HAP-1 (cell line): ENCODE measurements around the gene FARS2.

Source experiments
- DNase-seq, 2 experiments: peaks; one replicate each; pipeline ENCODE4 v3.0.0-alpha.2; 2016 to 2020; ENCODE audit warnings: low spot score in 2 of 2
- H3K27me3 ChIP-seq: fragments of 250-450 bp; sonication (Bioruptor Pico); 2 replicates; pipeline ENCODE4 v1.5.1; 2020; ENCODE audit warnings: low read depth, mild to moderate bottlenecking, moderate library complexity
- H3K36me3 ChIP-seq: fragments of 250-450 bp; sonication (Bioruptor Pico); replicated peaks from 2 replicates; pipeline ENCODE4 v1.5.1; 2020; ENCODE audit warnings: mild to moderate bottlenecking
- H3K4me1 ChIP-seq: fragments of 250-450 bp; sonication (Bioruptor Pico); 2 replicates; pipeline ENCODE4 v1.5.1; 2020; ENCODE audit warnings: mild to moderate bottlenecking
- H3K4me3 ChIP-seq: fragments of 250-450 bp; sonication (Bioruptor Pico); 2 replicates; pipeline ENCODE4 v1.5.1; 2020; ENCODE audit warnings: mild to moderate bottlenecking, moderate library complexity
- H3K9me3 ChIP-seq: fragments of 250-450 bp; sonication (Bioruptor Pico); 2 replicates; pipeline ENCODE4 v1.5.1; 2020; ENCODE audit warnings: mild to moderate bottlenecking, moderate library complexity
- in situ Hi-C: fragments of 300-500 bp; cut with MboI; formaldehyde crosslinking; loops from 3 replicates; pipeline ENCODE4 v1.14.3; 2020; ENCODE audit warnings: low sequenced_read_pairs, inconsistent platforms, mixed read lengths

The FARS2 gene

GRCh38 chr6:5517796-5518195, 256.5 kb downstream of the FARS2 start:
- H3K4me1 ChIP-seq = no peaks in the 10 kb centered on the region
- no peak for DNase-seq
- in situ Hi-C loops = no loop called here

GRCh38 chr6:5518936-5519491, 257.7 kb downstream of the FARS2 start:
- DNase-seq = no peak
- Histone ChIP-seq H3K36me3 (no peaks in the 10 kb centered on the region), H3K27me3 (no peaks in the 10 kb centered on the region), H3K4me3 (no peak overlapping the region), H3K9me3 (no peaks in the 10 kb centered on the region), H3K4me1 (no peaks in the 10 kb centered on the region)
- in situ Hi-C loops = no loop called here

More at GRCh38 chr6:5517796-5518195, 256.5 kb downstream of the FARS2 start:
- Histone ChIP-seq H3K36me3 (no peaks in the 10 kb centered on the region), H3K4me3 (no peak overlapping the region), H3K9me3 (no peaks in the 10 kb centered on the region), H3K27me3 (no peaks in the 10 kb centered on the region)

GRCh38 chr6:5520796-5521195, 259.5 kb downstream of the FARS2 start:
- no peaks in the 10 kb centered on the region for H3K36me3 ChIP-seq
- in situ Hi-C loops = no loop called here
- H3K27me3 ChIP-seq = no peaks in the 10 kb centered on the region
- DNase-seq = no peak
- H3K4me3 ChIP-seq = no peak overlapping the region
- no peaks in the 10 kb centered on the region for H3K4me1 ChIP-seq
- no peaks in the 10 kb centered on the region for H3K9me3 ChIP-seq

- no peak for DNase-seq
- H3K9me3 ChIP-seq = no peaks in the 10 kb centered on the region
- H3K4me1 ChIP-seq = no peaks in the 10 kb centered on the region
- no peaks in the 10 kb centered on the region for H3K36me3 ChIP-seq
- in situ Hi-C loops = no loop called here
- H3K27me3 ChIP-seq = no peaks in the 10 kb centered on the region
- no peak overlapping the region for H3K4me3 ChIP-seq
Measured at GRCh38 chr6:5521322-5521721, 260.0 kb downstream of the FARS2 start.

- Histone ChIP-seq H3K4me1 (no peaks in the 10 kb centered on the region), H3K9me3 (no peaks in the 10 kb centered on the region), H3K4me3 (no peak overlapping the region), H3K27me3 (no peaks in the 10 kb centered on the region), H3K36me3 (no peaks in the 10 kb centered on the region)
- in situ Hi-C loops = no loop called here
- DNase-seq = no peak
Measured at GRCh38 chr6:5522147-5522546, 260.8 kb downstream of the FARS2 start.

- Histone ChIP-seq H3K4me3 (no peak overlapping the region), H3K27me3 (no peaks in the 10 kb centered on the region), H3K4me1 (no peaks in the 10 kb centered on the region), H3K36me3 (no peaks in the 10 kb centered on the region), H3K9me3 (no peaks in the 10 kb centered on the region)
- in situ Hi-C loops = no loop called here
- no peak for DNase-seq
Measured at GRCh38 chr6:5524110-5524509, 262.8 kb downstream of the FARS2 start.

GRCh38 chr6:5525209-5525608, 263.9 kb downstream of the FARS2 start:
- H3K36me3 ChIP-seq = no peaks in the 10 kb centered on the region
- no peaks in the 10 kb centered on the region for H3K4me1 ChIP-seq
- no peaks in the 10 kb centered on the region for H3K27me3 ChIP-seq
- no peak overlapping the region for H3K4me3 ChIP-seq
- DNase-seq = no peak
- in situ Hi-C loops = no loop called here
- no peaks in the 10 kb centered on the region for H3K9me3 ChIP-seq

- no peaks in the 10 kb centered on the region for H3K4me1 ChIP-seq
- H3K27me3 ChIP-seq = no peaks in the 10 kb centered on the region
- H3K9me3 ChIP-seq = no peaks in the 10 kb centered on the region
- no peak overlapping the region for H3K4me3 ChIP-seq
- in situ Hi-C loops = no loop called here
- no peak for DNase-seq
- no peaks in the 10 kb centered on the region for H3K36me3 ChIP-seq
Measured at GRCh38 chr6:5529015-5529414, 267.7 kb downstream of the FARS2 start.

GRCh38 chr6:5529733-5530132, 268.4 kb downstream of the FARS2 start:
- Histone ChIP-seq H3K4me1 (no peaks in the 10 kb centered on the region), H3K36me3 (no peaks in the 10 kb centered on the region), H3K4me3 (no peak overlapping the region), H3K27me3 (no peaks in the 10 kb centered on the region), H3K9me3 (no peaks in the 10 kb centered on the region)
- in situ Hi-C loops = no loop called here
- DNase-seq = no peak

- DNase-seq = no peak
- no peaks in the 10 kb centered on the region for H3K27me3 ChIP-seq
- in situ Hi-C loops = no loop called here
Measured at GRCh38 chr6:5531161-5531560, 269.8 kb downstream of the FARS2 start.

GRCh38 chr6:5531853-5532375, 270.6 kb downstream of the FARS2 start:
- Histone ChIP-seq H3K4me3 (no peak overlapping the region), H3K36me3 (no peaks in the 10 kb centered on the region), H3K4me1 (no peaks in the 10 kb centered on the region), H3K27me3 (no peaks in the 10 kb centered on the region), H3K9me3 (no peaks in the 10 kb centered on the region)
- in situ Hi-C loops = no loop called here
- DNase-seq = no peak

More at GRCh38 chr6:5531161-5531560, 269.8 kb downstream of the FARS2 start:
- H3K4me3 ChIP-seq = no peak overlapping the region
- H3K9me3 ChIP-seq = no peaks in the 10 kb centered on the region
- no peaks in the 10 kb centered on the region for H3K36me3 ChIP-seq
- no peaks in the 10 kb centered on the region for H3K4me1 ChIP-seq

- no peak for DNase-seq
- Histone ChIP-seq H3K36me3 (no peaks in the 10 kb centered on the region), H3K9me3 (no peaks in the 10 kb centered on the region), H3K27me3 (no peaks in the 10 kb centered on the region), H3K4me3 (no peak overlapping the region), H3K4me1 (no peaks in the 10 kb centered on the region)
- in situ Hi-C loops = no loop called here
Measured at GRCh38 chr6:5532941-5533340, 271.6 kb downstream of the FARS2 start.

GRCh38 chr6:5534643-5535042, 273.3 kb downstream of the FARS2 start:
- no peaks in the 10 kb centered on the region for H3K36me3 ChIP-seq
- H3K4me3 ChIP-seq = no peak overlapping the region
- no peak for DNase-seq
- H3K9me3 ChIP-seq = no peaks in the 10 kb centered on the region
- H3K4me1 ChIP-seq = no peaks in the 10 kb centered on the region
- in situ Hi-C loops = no loop called here
- no peaks in the 10 kb centered on the region for H3K27me3 ChIP-seq

GRCh38 chr6:5536644-5537043, 275.3 kb downstream of the FARS2 start:
- Histone ChIP-seq H3K4me1 (no peaks in the 10 kb centered on the region), H3K36me3 (no peaks in the 10 kb centered on the region), H3K9me3 (no peaks in the 10 kb centered on the region), H3K27me3 (no peaks in the 10 kb centered on the region), H3K4me3 (no peak overlapping the region)
- DNase-seq = no peak
- in situ Hi-C loops = no loop called here

- in situ Hi-C loops = no loop called here
- Histone ChIP-seq H3K36me3 (no peaks in the 10 kb centered on the region), H3K4me3 (no peak overlapping the region), H3K9me3 (no peaks in the 10 kb centered on the region), H3K4me1 (no peaks in the 10 kb centered on the region), H3K27me3 (no peaks in the 10 kb centered on the region)
- no peak for DNase-seq
Measured at GRCh38 chr6:5537132-5537531, 275.8 kb downstream of the FARS2 start.
